Measurements from ENCODE around the gene HMGCL. TPM values are rescaled to one million over a fixed set of nuclear protein-coding genes. Genes with fewer than 3 reads are reported as not detected.
A peak's percentile ranks its signal among the peaks of the same experiment; 100 is the strongest.

HMGCL gene
- total and polyA plus RNA-seq, 2 of the 13 experiments (the other 11 are each of a cell fraction or from before 2014, with no cell fraction given), result 21.3 to 41.4 TPM

DNA sequence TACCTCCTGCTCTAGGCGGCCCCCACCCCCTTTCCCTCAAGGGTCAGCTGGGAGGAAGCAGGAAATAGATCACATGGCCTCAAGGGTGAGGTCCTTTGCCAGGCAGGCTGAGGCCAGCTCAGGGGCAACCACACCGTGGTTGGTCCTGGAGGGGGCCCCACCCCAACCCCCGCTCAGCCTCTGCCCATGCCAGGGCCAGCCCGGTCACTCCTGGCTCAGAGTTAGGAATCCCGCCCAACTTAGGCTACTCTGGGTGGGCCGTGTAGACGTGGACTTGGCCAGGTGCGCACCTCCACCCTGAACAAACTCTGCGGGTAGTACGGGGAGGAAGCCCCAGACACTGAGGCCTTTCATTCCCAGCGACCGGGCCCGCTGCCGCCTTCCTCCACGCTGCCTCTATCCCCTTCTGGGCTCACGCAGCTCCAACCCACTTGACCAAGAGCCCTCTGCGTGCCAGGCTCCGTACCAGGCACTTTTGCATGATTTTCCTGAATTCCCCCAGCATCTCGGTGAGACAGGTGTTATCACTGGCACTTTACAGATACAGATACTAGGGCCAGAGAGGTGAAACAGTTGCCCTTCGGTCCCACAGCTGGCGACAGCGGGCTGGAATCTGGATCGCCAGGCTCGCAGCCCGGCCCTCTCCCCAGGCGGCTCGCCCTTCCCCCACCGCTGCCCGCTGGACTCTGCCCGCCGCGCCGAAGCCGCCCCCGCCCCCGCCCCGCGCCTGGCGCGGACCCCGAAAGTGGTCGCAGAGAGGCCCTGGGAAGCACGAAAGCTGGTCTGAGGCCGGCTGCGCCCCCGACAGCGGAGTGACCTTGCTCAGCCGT is 25.4 kb downstream of the HMGCL start (continued):
- TF ChIP-seq DRAP1 (CRISPR knock-in tag; IDR thresholded peaks at IDR 0.05), result peak; percentile 47; the same call in 1 of the 2 replicates
- TF ChIP-seq ZNF567 (CRISPR knock-in tag; IDR thresholded peaks at IDR 0.05; ENCODE audit: borderline replicate concordance), result no peak
- no peak for TF ChIP-seq NPAS2 (CRISPR knock-in tag; IDR thresholded peaks at IDR 0.05; ENCODE audit: borderline replicate concordance)
- peak; percentile 17; the same call in 1 of the 2 replicates for TF ChIP-seq GATAD2A (CRISPR knock-in tag; IDR thresholded peaks at IDR 0.05)
- TF ChIP-seq ARID2 (CRISPR knock-in tag; IDR thresholded peaks at IDR 0.05; ENCODE audit: borderline replicate concordance), result no peak; the same call in 1 of the 2 replicates
- no peak for TF ChIP-seq KLF6 (CRISPR knock-in tag; IDR thresholded peaks at IDR 0.05)
- no peak for TF ChIP-seq ZNF615 (CRISPR knock-in tag; IDR thresholded peaks at IDR 0.05; ENCODE audit: borderline replicate concordance)
- TF ChIP-seq ZNF780A (CRISPR knock-in tag; IDR thresholded peaks at IDR 0.05), result no peak
- TF ChIP-seq UBTF (CRISPR knock-in tag; IDR thresholded peaks at IDR 0.05), result no peak
- TF ChIP-seq ZNF841 (CRISPR knock-in tag; IDR thresholded peaks at IDR 0.05; ENCODE audit: borderline replicate concordance), result no peak
- no peak for TF ChIP-seq XBP1 (CRISPR knock-in tag; IDR thresholded peaks at IDR 0.05)
- no peak for TF ChIP-seq TEAD2 (CRISPR knock-in tag; IDR thresholded peaks at IDR 0.05)
- TF ChIP-seq ZNF354B (CRISPR knock-in tag; IDR thresholded peaks at IDR 0.05), result no peak
- peak; percentile 94 for TF ChIP-seq SAP130 (CRISPR knock-in tag; IDR thresholded peaks at IDR 0.05; ENCODE audit: low read depth)
- no peak for TF ChIP-seq RNF2 (conservative IDR thresholded peaks at IDR 0.05; ENCODE audit: low read depth)
- TF ChIP-seq MYNN (CRISPR knock-in tag; IDR thresholded peaks at IDR 0.05; ENCODE audit: low read depth), result no peak
- TF ChIP-seq SNAI1 (CRISPR knock-in tag; IDR thresholded peaks at IDR 0.05; ENCODE audit: borderline replicate concordance), result no peak
- TF ChIP-seq NR2F2 (IDR thresholded peaks at IDR 0.05; ENCODE audit: borderline replicate concordance, low read depth), result no peak
- TF ChIP-seq TMF1 (CRISPR knock-in tag; IDR thresholded peaks at IDR 0.05; ENCODE audit: low read depth), result no peak
- no peak for TF ChIP-seq ZNF781 (CRISPR knock-in tag; IDR thresholded peaks at IDR 0.05; ENCODE audit: borderline replicate concordance, not compliant biosample characterization)
- TF ChIP-seq MBNL3 (CRISPR knock-in tag; conservative IDR thresholded peaks at IDR 0.05), result no peak
- TF ChIP-seq KLF9 (CRISPR knock-in tag; IDR thresholded peaks at IDR 0.05; ENCODE audit: low read depth), result no peak
- no peak for TF ChIP-seq CREB1 (IDR thresholded peaks at IDR 0.05)
- no peak for TF ChIP-seq CREB1 (CRISPR knock-in tag; IDR thresholded peaks at IDR 0.05)
- no peak for TF ChIP-seq LCORL (IDR thresholded peaks at IDR 0.05)
- TF ChIP-seq LCORL (CRISPR knock-in tag; IDR thresholded peaks at IDR 0.05), result peak; percentile 59; the same call in 1 of the 2 replicates
- TF ChIP-seq NFE2L2 (IDR thresholded peaks at IDR 0.05; ENCODE audit: low read length), result no peak
- TF ChIP-seq ZNF256 (CRISPR knock-in tag; conservative IDR thresholded peaks at IDR 0.05), result no peak
- no peak for TF ChIP-seq ESRRA (CRISPR knock-in tag; IDR thresholded peaks at IDR 0.05; ENCODE audit: low read depth)
- no peak for TF ChIP-seq XRCC5 (optimal IDR thresholded peaks at IDR 0.05; ENCODE audit: low read length)
- TF ChIP-seq SOX5 (CRISPR knock-in tag; IDR thresholded peaks at IDR 0.05; ENCODE audit: borderline replicate concordance), result no peak; the same call in 1 of the 2 replicates
